Endothelial cell of umbilical vein (primary cell): ENCODE measurements around the gene MAPKAP1. TPM values are rescaled to one million over a fixed set of nuclear protein-coding genes. Genes with fewer than 3 reads are reported as not detected.

Experiments
- BruUV-seq: library from RNA; stranded (reverse); fragments of 400-500 nt; replicated peaks from 2 replicates; lab custom pipeline; 2021; lab: Mats Ljungman, UMichigan
- CTCF ChIA-PET: fragments of 300-600, 350-600 bp; sonication (Branson Sonifier 250); formaldehyde crosslinking; loops from one replicate; lab custom pipeline; 2021; ENCODE audit warnings: antibody characterized with exemption, inconsistent platforms; lab: Charles Lee
- POLR2A ChIA-PET: fragments of 300-600, 350-600 bp; sonication (Branson Sonifier 250); formaldehyde crosslinking; loops from one replicate; lab custom pipeline; 2021; ENCODE audit warnings: antibody characterized with exemption, inconsistent platforms; lab: Charles Lee
- DNase-seq: peaks from one replicate; pipeline ENCODE4 v3.0.0-alpha.2; 2011; ENCODE audit warnings: low read depth, low spot score
- FAIRE-seq: peaks from 2 replicates; lab custom pipeline; 2011; peaks lifted over from hg19 to GRCh38; lab: Jason Lieb, UNC
- H2AFZ ChIP-seq: 2 replicates; pipeline ENCODE4 v1.6.0; 2012; ENCODE audit warnings: low read depth, low read length, control low read depth, inconsistent platforms
- H3K27ac ChIP-seq: 2 replicates; pipeline ENCODE4 v1.5.1; 2011; ENCODE audit warnings: low read depth, mild to moderate bottlenecking, control low read depth, low read length, moderate library complexity; ENCODE audit not compliant: insufficient read depth
- H3K27me3 ChIP-seq, 2 experiments: 2 replicates each; pipeline versions ENCODE4 v1.6.0 to v1.6.1; 2011; ENCODE audit warnings: low read length in 2 of 2, mixed read lengths in 1 of 2; ENCODE audit not compliant: control insufficient read depth in 2 of 2, insufficient read depth in 2 of 2
- H3K36me3 ChIP-seq, 2 experiments: 2 replicates in 1 of 2; 3 replicates in 1 of 2; pipeline ENCODE4 v1.5.1; 2011; ENCODE audit warnings: low read length in 2 of 2, mild to moderate bottlenecking in 1 of 2, moderate library complexity in 1 of 2; ENCODE audit not compliant: control insufficient read depth in 2 of 2, insufficient read depth in 2 of 2; ENCODE audit errors: extremely low read depth in 1 of 2
- H3K4me1 ChIP-seq: 3 replicates; pipeline ENCODE4 v1.5.1; 2011; ENCODE audit warnings: mild to moderate bottlenecking, low read length; ENCODE audit not compliant: control insufficient read depth, insufficient read depth; ENCODE audit errors: extremely low read depth
- H3K4me2 ChIP-seq: 2 replicates; pipeline ENCODE4 v1.6.1; 2011; ENCODE audit warnings: low read length, control low read depth, mixed read lengths; ENCODE audit not compliant: insufficient read depth
- H3K4me3 ChIP-seq, 3 experiments: fragments of 200-600 bp in 1 of 3; sonication (generic), shearing (Covaris generic) in 1 of 3; replicated peaks in 1 of 3; 2 replicates each; pipeline ENCODE4 v1.5.1; 2011 to 2016; ENCODE audit warnings: control low read depth in 3 of 3, low read length in 3 of 3, mild to moderate bottlenecking in 2 of 3, inconsistent platforms in 1 of 3, low read depth in 1 of 3, moderate library complexity in 1 of 3; ENCODE audit not compliant: insufficient read depth in 1 of 3
- H3K79me2 ChIP-seq: 2 replicates; pipeline ENCODE4 v1.6.0; 2012; ENCODE audit warnings: low read length, inconsistent platforms; ENCODE audit not compliant: control insufficient read depth, insufficient read depth
- H3K9ac ChIP-seq: replicated peaks from 2 replicates; pipeline ENCODE3; 2011; ENCODE audit warnings: low read length, control low read depth; ENCODE audit not compliant: insufficient read depth; ENCODE audit errors: extremely low read depth
- H3K9me1 ChIP-seq: replicated peaks from 3 replicates; pipeline ENCODE4 v1.6.0; 2011; ENCODE audit warnings: mild to moderate bottlenecking, low read length; ENCODE audit not compliant: control insufficient read depth, insufficient read depth; ENCODE audit errors: extremely low read depth
- H3K9me3 ChIP-seq: replicated peaks from 2 replicates; pipeline ENCODE4 v1.5.1; 2012; ENCODE audit warnings: low read length, inconsistent platforms; ENCODE audit not compliant: control insufficient read depth, insufficient read depth
- H4K20me1 ChIP-seq: replicated peaks from 2 replicates; pipeline ENCODE3; 2011; ENCODE audit warnings: mild to moderate bottlenecking, low read length; ENCODE audit not compliant: control insufficient read depth, insufficient read depth; ENCODE audit errors: extremely low read depth
- CTCF ChIP-seq, 2 donors: IDR thresholded peaks; 1 replicate in 1 of 2; 2 replicates in 1 of 2; pipeline ENCODE4 v1.5.1; 2011; ENCODE audit warnings: low read length in 2 of 2, mild to moderate bottlenecking in 2 of 2, moderate library complexity in 2 of 2, control low read depth in 1 of 2, inconsistent platforms in 1 of 2, low read depth in 1 of 2; ENCODE audit not compliant: insufficient read depth in 1 of 2; ENCODE audit errors: extremely low read depth in 1 of 2
- EZH2 ChIP-seq: IDR thresholded peaks from 2 replicates; pipeline ENCODE4 v1.6.1; 2012; ENCODE audit warnings: borderline replicate concordance, low read depth, mild to moderate bottlenecking, moderate library complexity, low read length, inconsistent platforms; ENCODE audit not compliant: severe bottlenecking
- FOS ChIP-seq: IDR thresholded peaks from 2 replicates; pipeline ENCODE4 v1.6.1; 2011; ENCODE audit warnings: mild to moderate bottlenecking, low read length, moderate library complexity, borderline replicate concordance; ENCODE audit not compliant: insufficient read depth
- GATA2 ChIP-seq: IDR thresholded peaks from 2 replicates; pipeline ENCODE4 v1.7.0; 2011; ENCODE audit warnings: low read depth, mild to moderate bottlenecking, moderate library complexity, mixed read lengths, low read length; ENCODE audit not compliant: insufficient read length, insufficient read depth
- JUN ChIP-seq: IDR thresholded peaks from 2 replicates; pipeline ENCODE4 v1.6.1; 2011; ENCODE audit warnings: borderline replicate concordance, low read depth; ENCODE audit not compliant: insufficient read length, insufficient read depth
- MAX ChIP-seq: IDR thresholded peaks from 2 replicates; pipeline ENCODE4 v1.6.1; 2011; ENCODE audit not compliant: insufficient read depth, insufficient read length
- MYC ChIP-seq: IDR thresholded peaks from one replicate; pipeline ENCODE4 v1.6.1; 2011; ENCODE audit warnings: mild to moderate bottlenecking, low read depth, low read length
- POLR2A ChIP-seq: IDR thresholded peaks from 2 replicates; pipeline ENCODE4 v1.6.1; 2012; ENCODE audit warnings: low read depth, mild to moderate bottlenecking, control low read depth, low read length
- POLR2AphosphoS5 ChIP-seq: IDR thresholded peaks from 2 replicates; pipeline ENCODE4 v1.6.1; 2012; ENCODE audit warnings: low read depth, mild to moderate bottlenecking, control low read depth, low read length, moderate library complexity; ENCODE audit not compliant: insufficient read depth
- dilution Hi-C: fragments of 300-500 bp; cut with MboI; formaldehyde crosslinking; loops from one replicate; pipeline ENCODE4 v1.15.0; 2019; ENCODE audit warnings: low sequenced_read_pairs; ENCODE audit not compliant: extremely low pct_ligation_motif_present
- intact Hi-C: fragments of 100-400 bp; cut with micrococcal nuclease; formaldehyde crosslinking; loops from one replicate; pipeline ENCODE4 v1.10.0; 2022
- polyA plus RNA-seq, 4 experiments: library from polyadenylated mRNA; depleted of rRNA in 3 of 4; stranded (reverse) in 3 of 4; unstranded in 1 of 4; fragments of >200 nt; gene quantifications; 2 replicates each; pipeline versions ENCODE4 v1.2.1 to v1.2.3, GENCODE V29; 2011 to 2012; ENCODE audit warnings: missing spikeins in 1 of 4
- total RNA-seq: library from RNA; stranded (reverse); gene quantifications from 2 replicates; pipeline ENCODE4 v1.2.3, GENCODE V29; 2021

MAPKAP1 gene
- total and polyA plus RNA-seq, 2 donors (not counting 3 experiments of a cell fraction or from before 2014, with no cell fraction given) = 61.9 to 99.1 TPM

GRCh38 chr9:125756518-125756917 is 49.5 kb upstream of the MAPKAP1 start:
- TF ChIP-seq POLR2A (no peak), FOS (no peak)
- H3K4me2 ChIP-seq = no peak overlapping the region
- H3K27ac ChIP-seq = no peak overlapping the region
- no peak overlapping the region for H3K9ac ChIP-seq
- no peak for DNase-seq
- H3K4me3 ChIP-seq = no peak overlapping the region
- no TSS peak for BruUV-seq
- CTCF ChIA-PET = no interaction called here
- intact Hi-C loops = no loop called here
- no peaks in the 10 kb centered on the region for H3K9me3 ChIP-seq
- peaks cover 0 to 8% of the 10 kb centered on the region in 2 experiments for H3K36me3 ChIP-seq
- no peak for FAIRE-seq
- H3K4me1 ChIP-seq = peaks cover 9% of the 10 kb centered on the region
- H4K20me1 ChIP-seq = peaks cover 4% of the 10 kb centered on the region
- H3K79me2 ChIP-seq = peaks cover 28% of the 10 kb centered on the region
- dilution Hi-C loops = no loop called here
- H2AFZ ChIP-seq = no peak overlapping the region
- POLR2A ChIA-PET = no interaction called here
- no peaks in the 10 kb centered on the region for H3K27me3 ChIP-seq
- H3K9me1 ChIP-seq = no peaks in the 10 kb centered on the region

GRCh38 chr9:125755340-125755739 is 48.3 kb upstream of the MAPKAP1 start:
- Histone ChIP-seq H2AFZ (no peak overlapping the region), H3K79me2 (peaks cover 38% of the 10 kb centered on the region), H3K9me3 (no peaks in the 10 kb centered on the region), H3K36me3 (peaks cover 0 to 8% of the 10 kb centered on the region in 2 experiments), H3K9me1 (no peaks in the 10 kb centered on the region), H3K4me2 (no peak overlapping the region), H3K9ac (no peak overlapping the region), H3K4me3 (no peak overlapping the region), H3K27me3 (no peaks in the 10 kb centered on the region), H3K27ac (no peak overlapping the region), H3K4me1 (peaks cover 16% of the 10 kb centered on the region), H4K20me1 (peaks cover 2% of the 10 kb centered on the region)
- POLR2A ChIA-PET = no interaction called here
- TF ChIP-seq POLR2AphosphoS5 = no peak
- TF ChIP-seq EZH2 = no peak
- TF ChIP-seq JUN = no peak
- TF ChIP-seq MYC = no peak
- no peak for TF ChIP-seq FOS
- no peak for TF ChIP-seq CTCF (IDR thresholded peaks at IDR 0.05; ENCODE audit: extremely low read depth in 1 of 2, insufficient read depth in 1 of 2, low read depth in 1 of 2, low read length in 2 of 2)
- no peak for TF ChIP-seq GATA2
- no peak for TF ChIP-seq POLR2A
- TF ChIP-seq MAX = no peak
- CTCF ChIA-PET = no interaction called here
- no TSS peak for BruUV-seq
- DNase-seq (no peak), FAIRE-seq (no peak)
- intact Hi-C loops (no loop called here), dilution Hi-C loops (no loop called here)
